HFF-Myc (cell line): ENCODE measurements around the gene PRKCA.
A peak's percentile ranks its signal among the peaks of the same experiment; 100 is the strongest.

ENCODE experiments used
- DNase-seq: peaks from one replicate; pipeline ENCODE4 v3.0.0-alpha.2; 2011; ENCODE audit warnings: low read depth; ENCODE audit errors: extremely low read depth
- H3K4me3 ChIP-seq: replicated peaks from 2 replicates; pipeline ENCODE4 v1.5.1; 2011; ENCODE audit warnings: low read depth, mild to moderate bottlenecking, control low read depth, low read length
- TF ChIP-seq, protein P1 (sequence below): IDR thresholded peaks from 2 replicates; pipeline ENCODE4 v1.5.1; 2012; ENCODE audit warnings: mild to moderate bottlenecking, low read depth, low read length, control low read depth; ENCODE audit errors: missing control alignments

Gene PRKCA

DNA sequence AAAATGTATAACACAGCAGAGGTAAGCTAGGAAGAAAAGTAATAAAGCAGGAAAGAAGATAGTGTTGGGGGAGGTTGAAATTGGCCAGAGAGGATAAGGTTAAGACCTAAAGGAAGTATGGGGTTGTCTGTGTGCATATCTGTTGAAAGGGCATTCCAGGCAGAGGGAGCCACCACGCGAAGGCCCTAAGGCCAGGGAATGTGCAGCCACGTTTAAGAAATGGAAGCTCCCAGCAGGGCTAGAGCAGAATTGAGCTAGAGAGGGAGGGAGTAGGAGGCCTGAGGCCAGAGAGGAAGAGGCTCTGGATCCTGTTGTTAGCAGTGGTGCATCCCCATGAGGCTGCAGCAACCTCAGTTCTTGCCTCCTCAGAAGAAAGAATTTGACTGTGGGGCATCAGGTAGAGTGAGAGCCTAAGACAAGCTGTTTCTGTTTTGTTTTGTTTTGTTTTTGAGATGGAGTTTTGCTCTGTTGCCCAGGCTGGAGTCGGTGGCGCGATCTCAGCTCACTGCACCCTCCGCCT lies 473.5 kb downstream of the PRKCA start:
- no peak for DNase-seq
- H3K4me3 ChIP-seq: no peak overlapping the region
- TF ChIP-seq, protein P1, sequence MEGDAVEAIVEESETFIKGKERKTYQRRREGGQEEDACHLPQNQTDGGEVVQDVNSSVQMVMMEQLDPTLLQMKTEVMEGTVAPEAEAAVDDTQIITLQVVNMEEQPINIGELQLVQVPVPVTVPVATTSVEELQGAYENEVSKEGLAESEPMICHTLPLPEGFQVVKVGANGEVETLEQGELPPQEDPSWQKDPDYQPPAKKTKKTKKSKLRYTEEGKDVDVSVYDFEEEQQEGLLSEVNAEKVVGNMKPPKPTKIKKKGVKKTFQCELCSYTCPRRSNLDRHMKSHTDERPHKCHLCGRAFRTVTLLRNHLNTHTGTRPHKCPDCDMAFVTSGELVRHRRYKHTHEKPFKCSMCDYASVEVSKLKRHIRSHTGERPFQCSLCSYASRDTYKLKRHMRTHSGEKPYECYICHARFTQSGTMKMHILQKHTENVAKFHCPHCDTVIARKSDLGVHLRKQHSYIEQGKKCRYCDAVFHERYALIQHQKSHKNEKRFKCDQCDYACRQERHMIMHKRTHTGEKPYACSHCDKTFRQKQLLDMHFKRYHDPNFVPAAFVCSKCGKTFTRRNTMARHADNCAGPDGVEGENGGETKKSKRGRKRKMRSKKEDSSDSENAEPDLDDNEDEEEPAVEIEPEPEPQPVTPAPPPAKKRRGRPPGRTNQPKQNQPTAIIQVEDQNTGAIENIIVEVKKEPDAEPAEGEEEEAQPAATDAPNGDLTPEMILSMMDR: no peak

GRCh38 chr17:66776999-66777688 lies 474.7 kb downstream of the PRKCA start:
- no peak for DNase-seq
- H3K4me3 ChIP-seq: no peak overlapping the region
- TF ChIP-seq, protein P1: no peak

DNA sequence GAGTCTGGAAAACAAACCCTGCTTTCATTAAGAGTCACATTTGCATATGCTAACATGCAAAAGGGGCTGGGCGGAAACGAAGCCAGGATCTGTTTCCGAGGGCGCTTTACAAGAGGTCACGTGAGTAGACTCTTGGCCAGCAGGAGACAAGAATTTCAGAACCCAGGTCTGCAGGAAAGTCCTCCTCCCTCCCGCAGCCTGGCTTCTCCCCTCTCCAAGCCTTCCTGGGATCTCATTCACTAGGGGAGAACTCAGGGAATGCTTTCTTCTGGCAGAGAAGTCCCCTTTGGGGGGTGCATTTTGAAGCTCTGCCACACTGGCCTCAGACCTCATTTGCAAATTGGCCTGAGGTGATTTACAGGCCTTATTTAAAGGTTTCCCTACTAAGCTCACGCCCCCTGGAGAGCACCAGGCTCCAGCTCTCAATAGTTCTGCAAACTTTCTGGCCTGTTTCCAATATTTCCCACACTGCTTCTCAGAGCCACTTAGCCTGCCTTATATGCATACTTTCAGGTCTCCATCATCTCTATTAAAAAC lies 475.3 kb downstream of the PRKCA start:
- peak; percentile 3 for DNase-seq
- H3K4me3 ChIP-seq: no peak overlapping the region
- TF ChIP-seq, protein P1: no peak

DNA sequence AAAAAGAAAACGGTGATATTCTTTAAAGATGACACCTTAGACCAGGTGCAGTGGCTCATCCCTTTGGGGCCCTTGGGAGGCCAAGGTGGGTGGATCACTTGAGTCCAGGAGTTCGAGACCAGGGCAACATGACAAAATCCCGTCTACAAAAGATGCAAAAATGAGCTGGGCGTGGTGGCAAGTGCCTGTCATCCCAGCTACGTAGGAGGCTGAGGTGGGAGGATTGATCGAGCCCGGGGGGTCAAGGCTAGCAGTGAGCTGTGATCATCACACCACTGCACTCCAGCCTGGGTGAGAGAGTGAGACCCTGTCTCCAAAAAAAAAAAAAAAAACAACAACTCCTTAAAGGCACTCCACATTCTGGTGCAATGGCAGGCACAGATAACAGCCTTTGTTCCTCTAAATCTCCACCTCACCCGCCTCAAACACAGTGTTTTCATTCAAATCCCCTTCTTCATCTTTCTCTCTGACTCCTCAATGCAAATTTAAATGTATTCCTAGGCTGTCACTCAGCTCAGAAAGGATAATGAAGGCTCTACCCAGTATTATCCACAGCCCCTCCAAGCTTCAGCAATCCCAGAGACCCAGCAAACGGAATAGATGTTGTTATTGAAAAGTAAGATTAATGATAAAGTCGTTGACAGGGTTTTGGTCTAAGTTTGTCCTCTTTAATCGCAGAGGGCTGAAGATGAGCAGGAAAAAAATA lies 476.3 kb downstream of the PRKCA start:
- TF ChIP-seq, protein P1: no peak
- no peak overlapping the region for H3K4me3 ChIP-seq
- no peak for DNase-seq

- DNase-seq: no peak
- no peak overlapping the region for H3K4me3 ChIP-seq
- TF ChIP-seq, protein P1: no peak
Measured at GRCh38 chr17:66779237-66779606, 476.8 kb downstream of the PRKCA start.

GRCh38 chr17:66781135-66781534 lies 478.7 kb downstream of the PRKCA start:
- TF ChIP-seq, protein P1: no peak
- DNase-seq: no peak
- no peak overlapping the region for H3K4me3 ChIP-seq
